Glutamatergic neuron (in vitro differentiated cells): ENCODE measurements around the gene CTU2. TPM values are rescaled to one million over a fixed set of nuclear protein-coding genes. Genes with fewer than 3 reads are reported as not detected.

ENCODE experiments used
- DNase-seq: peaks from one replicate; pipeline ENCODE4 v3.0.0; 2022
- H3K27ac Mint-ChIP-seq: one replicate; pipeline ENCODE4 v1.8.0; 2020; ENCODE audit warnings: mild to moderate bottlenecking, mixed read lengths, inconsistent platforms; ENCODE audit not compliant: unreplicated experiment
- H3K27me3 Mint-ChIP-seq: one replicate; pipeline ENCODE4 v1.8.0; 2020; ENCODE audit warnings: mild to moderate bottlenecking, moderate library complexity, mixed read lengths, inconsistent platforms; ENCODE audit not compliant: unreplicated experiment
- H3K36me3 Mint-ChIP-seq: one replicate; pipeline ENCODE4 v1.8.0; 2020; ENCODE audit warnings: mild to moderate bottlenecking, mixed read lengths, inconsistent platforms; ENCODE audit not compliant: unreplicated experiment
- H3K4me1 Mint-ChIP-seq: one replicate; pipeline ENCODE4 v1.8.0; 2020; ENCODE audit warnings: mild to moderate bottlenecking, low read depth, mixed read lengths, inconsistent platforms; ENCODE audit not compliant: unreplicated experiment
- H3K4me3 Mint-ChIP-seq: one replicate; pipeline ENCODE4 v1.8.0; 2020; ENCODE audit warnings: mild to moderate bottlenecking, mixed read lengths, inconsistent platforms; ENCODE audit not compliant: unreplicated experiment
- H3K9me3 Mint-ChIP-seq: one replicate; pipeline ENCODE4 v1.8.0; 2020; ENCODE audit warnings: mild to moderate bottlenecking, moderate library complexity, mixed read lengths, inconsistent platforms; ENCODE audit not compliant: unreplicated experiment
- total RNA-seq: library from RNA; stranded (reverse); fragmentation: NEBNext Ultra II Directional; extraction: Animal tissue kit (Norgen Biotek cat#: 25700); gene quantifications from one replicate; pipeline ENCODE4 v1.2.1, GENCODE V29; 2021; ENCODE audit not compliant: unreplicated experiment
- TF ChIP-seq, protein P1 (sequence below): fragments of 200-600 bp; sonication (generic); IDR thresholded peaks from one replicate; pipeline ENCODE4 v1.5.0; 2021; ENCODE audit not compliant: partially characterized antibody, unreplicated experiment

The CTU2 gene
- total RNA-seq, 1 donor from 2014 or later: 32.4 TPM

DNA sequence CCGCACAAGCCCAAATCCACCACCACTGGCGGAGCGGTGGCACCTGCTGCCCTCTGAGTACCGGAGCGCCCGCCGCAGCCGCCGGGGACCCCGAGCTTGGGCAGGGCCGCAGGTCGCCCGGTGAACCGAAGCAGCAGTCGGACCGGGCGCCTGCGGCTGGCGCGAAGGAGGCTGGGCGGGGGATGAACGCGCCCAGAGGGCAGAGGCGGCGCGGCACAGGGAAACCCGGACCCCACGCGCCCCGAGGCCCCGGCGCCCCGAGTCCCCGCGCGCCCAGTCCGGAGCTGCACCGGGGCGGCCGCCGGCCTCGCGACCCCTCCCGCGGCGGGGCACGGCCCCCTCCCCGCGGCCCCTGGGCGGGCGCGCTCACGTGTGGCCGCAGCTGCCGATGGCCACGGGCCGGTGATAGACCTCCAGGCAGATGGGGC lies 488 bp upstream of the CTU2 start:
- no peak for DNase-seq
- peaks cover 8% of the 10 kb centered on the region for H3K4me1 Mint-ChIP-seq
- no peak overlapping the region for H3K27ac Mint-ChIP-seq
- H3K9me3 Mint-ChIP-seq: peaks cover 4% of the 10 kb centered on the region
- no peaks in the 10 kb centered on the region for H3K36me3 Mint-ChIP-seq
- peak overlapping the region; percentile 88 for H3K4me3 Mint-ChIP-seq
- peaks cover 3% of the 10 kb centered on the region for H3K27me3 Mint-ChIP-seq
- TF ChIP-seq, protein P1, sequence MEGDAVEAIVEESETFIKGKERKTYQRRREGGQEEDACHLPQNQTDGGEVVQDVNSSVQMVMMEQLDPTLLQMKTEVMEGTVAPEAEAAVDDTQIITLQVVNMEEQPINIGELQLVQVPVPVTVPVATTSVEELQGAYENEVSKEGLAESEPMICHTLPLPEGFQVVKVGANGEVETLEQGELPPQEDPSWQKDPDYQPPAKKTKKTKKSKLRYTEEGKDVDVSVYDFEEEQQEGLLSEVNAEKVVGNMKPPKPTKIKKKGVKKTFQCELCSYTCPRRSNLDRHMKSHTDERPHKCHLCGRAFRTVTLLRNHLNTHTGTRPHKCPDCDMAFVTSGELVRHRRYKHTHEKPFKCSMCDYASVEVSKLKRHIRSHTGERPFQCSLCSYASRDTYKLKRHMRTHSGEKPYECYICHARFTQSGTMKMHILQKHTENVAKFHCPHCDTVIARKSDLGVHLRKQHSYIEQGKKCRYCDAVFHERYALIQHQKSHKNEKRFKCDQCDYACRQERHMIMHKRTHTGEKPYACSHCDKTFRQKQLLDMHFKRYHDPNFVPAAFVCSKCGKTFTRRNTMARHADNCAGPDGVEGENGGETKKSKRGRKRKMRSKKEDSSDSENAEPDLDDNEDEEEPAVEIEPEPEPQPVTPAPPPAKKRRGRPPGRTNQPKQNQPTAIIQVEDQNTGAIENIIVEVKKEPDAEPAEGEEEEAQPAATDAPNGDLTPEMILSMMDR: no peak

DNA sequence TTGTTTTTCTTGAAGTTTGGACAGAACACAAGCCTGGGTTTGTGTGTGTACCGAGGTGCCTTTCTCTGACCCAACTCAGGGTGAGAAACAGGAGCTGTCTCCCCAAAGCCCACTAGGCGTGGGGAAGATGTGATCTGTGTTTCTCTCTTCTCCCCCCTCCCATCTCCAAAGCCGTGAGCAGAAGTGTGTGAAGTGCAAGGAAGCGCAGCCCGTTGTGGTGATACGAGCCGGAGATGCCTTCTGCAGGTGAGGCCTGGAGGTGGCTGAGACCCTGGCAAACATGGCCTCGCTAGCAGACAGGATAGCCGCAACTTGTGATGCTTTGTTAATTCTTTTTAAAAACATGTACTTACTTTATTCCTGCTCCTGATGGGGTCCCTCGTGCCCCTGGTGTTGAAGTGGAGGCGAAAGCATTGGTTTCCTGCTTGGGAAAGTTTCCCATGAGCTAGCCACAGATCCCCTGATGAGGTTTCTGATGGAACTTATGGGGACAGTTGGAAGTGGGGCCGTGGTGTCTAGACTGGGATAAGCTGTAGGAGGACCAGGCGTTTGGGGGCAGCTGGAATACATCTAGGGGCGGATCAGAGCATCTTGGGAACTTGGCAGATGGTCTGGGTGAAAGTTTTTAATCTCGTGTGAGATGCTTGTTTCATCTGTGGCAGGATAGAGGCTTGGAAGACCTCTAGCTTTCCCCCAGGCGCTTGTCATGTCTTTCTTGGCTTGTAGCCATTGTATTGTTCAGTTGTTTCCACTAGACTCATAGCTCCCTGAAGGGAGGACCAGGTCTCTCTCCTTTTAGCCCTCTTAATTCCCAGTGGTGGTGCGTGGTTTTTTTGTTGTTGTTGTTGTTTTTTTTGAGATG lies 893 bp downstream of the CTU2 start:
- Mint-ChIP-seq H3K27me3 (peaks cover 3% of the 10 kb centered on the region), H3K27ac (peak overlapping the region; percentile 38), H3K9me3 (peaks cover 4% of the 10 kb centered on the region), H3K36me3 (no peaks in the 10 kb centered on the region), H3K4me3 (peak overlapping the region; percentile 88), H3K4me1 (peaks cover 8% of the 10 kb centered on the region)
- DNase-seq: no peak
- TF ChIP-seq, protein P1: no peak

DNA sequence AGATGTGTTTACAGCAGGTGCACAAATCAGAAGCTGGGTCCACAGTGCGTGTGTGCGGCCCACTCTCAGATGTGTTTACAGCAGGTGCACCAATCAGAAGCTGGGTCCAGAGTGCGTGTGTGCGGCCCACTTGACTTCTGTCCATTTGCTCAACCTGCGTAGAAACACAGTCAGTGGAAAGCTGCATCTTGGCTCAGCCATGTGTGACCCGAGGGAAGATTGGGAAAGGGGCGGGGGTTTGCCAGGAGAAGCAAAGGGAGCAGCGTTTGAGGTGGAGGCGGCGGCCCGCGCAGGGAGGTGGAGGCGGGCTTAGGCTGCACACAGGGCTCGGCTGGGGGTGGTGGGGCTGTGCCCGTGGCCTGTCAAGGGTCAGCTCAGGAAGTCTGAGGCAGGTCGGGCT lies 4.3 kb downstream of the CTU2 start:
- H3K27ac Mint-ChIP-seq: no peak overlapping the region
- H3K36me3 Mint-ChIP-seq: no peaks in the 10 kb centered on the region
- H3K27me3 Mint-ChIP-seq: no peaks in the 10 kb centered on the region
- H3K9me3 Mint-ChIP-seq: peaks cover under 1% of the 10 kb centered on the region
- TF ChIP-seq, protein P1: no peak
- no peak for DNase-seq
- H3K4me3 Mint-ChIP-seq: no peak overlapping the region
- H3K4me1 Mint-ChIP-seq: peaks cover 8% of the 10 kb centered on the region

DNA sequence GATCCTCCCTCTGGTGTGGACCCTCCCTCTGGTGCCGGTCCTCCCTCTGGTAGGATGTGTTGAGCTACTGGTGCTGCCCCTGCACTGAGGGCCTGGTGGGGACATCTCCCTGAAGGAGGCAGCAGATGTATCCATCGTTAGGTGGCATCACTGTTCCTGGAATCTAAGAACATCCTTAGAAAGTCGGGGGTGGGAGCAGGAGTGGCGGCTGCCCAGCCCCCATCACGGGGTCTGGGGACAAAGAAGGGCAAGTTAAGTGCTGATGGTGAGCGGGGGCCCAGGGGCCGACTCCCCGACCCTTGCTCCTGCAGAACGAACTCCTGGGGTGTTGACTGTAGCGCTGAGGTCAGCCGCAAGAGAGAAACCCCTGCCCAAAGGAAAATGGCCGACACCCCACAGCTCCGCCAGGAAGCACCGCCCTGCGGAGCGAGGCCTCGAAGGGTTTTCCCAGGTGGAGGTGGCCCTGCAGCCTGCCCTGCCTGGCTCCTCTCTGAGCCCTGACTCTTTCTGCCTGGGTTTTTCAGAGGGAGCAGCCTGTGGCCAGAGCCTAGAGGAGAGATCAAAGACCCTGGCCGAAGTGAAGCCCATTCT lies 5.5 kb downstream of the CTU2 start:
- no peaks in the 10 kb centered on the region for H3K27me3 Mint-ChIP-seq
- TF ChIP-seq, protein P1: no peak
- H3K36me3 Mint-ChIP-seq: no peaks in the 10 kb centered on the region
- DNase-seq: no peak
- no peaks in the 10 kb centered on the region for H3K9me3 Mint-ChIP-seq
- no peak overlapping the region for H3K27ac Mint-ChIP-seq
- no peak overlapping the region for H3K4me3 Mint-ChIP-seq
- H3K4me1 Mint-ChIP-seq: peaks cover 8% of the 10 kb centered on the region

DNA sequence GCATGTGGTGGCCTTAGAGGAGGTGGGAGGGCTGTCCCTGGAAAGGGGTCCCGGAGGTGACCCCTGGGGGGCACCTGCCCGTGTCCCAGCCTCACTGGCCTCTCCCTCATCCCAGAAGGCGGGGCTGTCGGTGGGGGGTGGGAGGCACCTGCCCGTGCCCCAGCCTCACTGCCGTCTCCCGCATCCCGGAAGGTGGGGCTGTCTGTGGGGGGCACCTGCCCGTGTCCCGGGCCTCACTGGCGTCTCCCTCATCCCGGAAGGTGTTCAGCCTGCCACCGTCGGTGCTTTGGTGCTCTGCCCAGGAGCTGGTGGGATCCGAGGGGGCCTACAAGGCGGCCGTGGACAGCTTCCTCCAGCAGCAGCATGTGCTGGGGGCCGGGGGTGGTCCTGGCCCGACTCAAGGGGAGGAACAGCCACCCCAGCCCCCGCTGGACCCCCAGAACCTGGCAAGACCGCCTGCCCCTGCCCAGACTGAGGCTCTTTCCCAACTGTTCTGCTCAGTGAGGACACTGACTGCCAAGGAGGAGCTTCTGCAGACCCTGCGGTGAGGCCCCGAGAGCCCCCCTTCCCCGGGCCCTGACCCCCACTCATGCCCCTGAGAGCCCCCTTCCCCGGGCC lies 6.2 kb downstream of the CTU2 start:
- no peaks in the 10 kb centered on the region for H3K9me3 Mint-ChIP-seq
- no peaks in the 10 kb centered on the region for H3K27me3 Mint-ChIP-seq
- DNase-seq: no peak
- peaks cover 1% of the 10 kb centered on the region for H3K4me1 Mint-ChIP-seq
- H3K27ac Mint-ChIP-seq: no peak overlapping the region
- H3K36me3 Mint-ChIP-seq: peaks cover 4% of the 10 kb centered on the region
- no peak overlapping the region for H3K4me3 Mint-ChIP-seq
- TF ChIP-seq, protein P1: no peak
